ENCODE data around the gene ZEB1.

Gene ZEB1

GRCh38 chr10:31464552-31464951 is 145.5 kb downstream of the ZEB1 start:
- no peak overlapping the region for H3K4me3 ChIP-seq (ENCODE audit: control insufficient read depth, low read depth, low read length)
- no peak for DNase-seq (ENCODE audit: low read depth)
- no peak for TF ChIP-seq CTCF (conservative IDR thresholded peaks at IDR 0.05; ENCODE audit: control insufficient read depth, insufficient read depth, low read depth, low read length)

- no peak for TF ChIP-seq CTCF (conservative IDR thresholded peaks at IDR 0.05; ENCODE audit: control insufficient read depth, insufficient read depth, low read depth, low read length)
- DNase-seq (ENCODE audit: low read depth): no peak
- no peak overlapping the region for H3K4me3 ChIP-seq (ENCODE audit: control insufficient read depth, low read depth, low read length)
These were observed 147.3 kb downstream of the ZEB1 start for GRCh38 chr10:31466313-31466712.

- no peak for DNase-seq (ENCODE audit: low read depth)
- no peak overlapping the region for H3K4me3 ChIP-seq (ENCODE audit: control insufficient read depth, low read depth, low read length)
- TF ChIP-seq CTCF (conservative IDR thresholded peaks at IDR 0.05; ENCODE audit: control insufficient read depth, insufficient read depth, low read depth, low read length): peak; percentile 41
These were observed 148.9 kb downstream of the ZEB1 start for GRCh38 chr10:31467791-31468535.

GRCh38 chr10:31468536-31468859 is 149.5 kb downstream of the ZEB1 start:
- no peak for TF ChIP-seq CTCF (conservative IDR thresholded peaks at IDR 0.05; ENCODE audit: control insufficient read depth, insufficient read depth, low read depth, low read length)
- no peak overlapping the region for H3K4me3 ChIP-seq (ENCODE audit: control insufficient read depth, low read depth, low read length)
- DNase-seq (ENCODE audit: low read depth): no peak

GRCh38 chr10:31475519-31475918 is 156.5 kb downstream of the ZEB1 start:
- DNase-seq (ENCODE audit: low read depth): no peak
- TF ChIP-seq CTCF (conservative IDR thresholded peaks at IDR 0.05; ENCODE audit: control insufficient read depth, insufficient read depth, low read depth, low read length): no peak
- no peak overlapping the region for H3K4me3 ChIP-seq (ENCODE audit: control insufficient read depth, low read depth, low read length)

- no peak for DNase-seq (ENCODE audit: low read depth)
- no peak overlapping the region for H3K4me3 ChIP-seq (ENCODE audit: control insufficient read depth, low read depth, low read length)
- TF ChIP-seq CTCF (conservative IDR thresholded peaks at IDR 0.05; ENCODE audit: control insufficient read depth, insufficient read depth, low read depth, low read length): no peak
These were observed 157.1 kb downstream of the ZEB1 start for GRCh38 chr10:31476088-31476487.

GRCh38 chr10:31477584-31477983 is 158.6 kb downstream of the ZEB1 start:
- no peak overlapping the region for H3K4me3 ChIP-seq (ENCODE audit: control insufficient read depth, low read depth, low read length)
- peak; percentile 24 for DNase-seq (ENCODE audit: low read depth)
- TF ChIP-seq CTCF (conservative IDR thresholded peaks at IDR 0.05; ENCODE audit: control insufficient read depth, insufficient read depth, low read depth, low read length): no peak
